NT2/D1 (cell line): ENCODE data around the gene IFI27L1.

Experiments used
- DNase-seq: peaks from one replicate; pipeline ENCODE4 v3.0.0-alpha.2; 2011; ENCODE audit warnings: low read depth, low spot score
- H3K27me3 ChIP-seq: 2 replicates; pipeline ENCODE4 v1.6.0; 2011; ENCODE audit warnings: mild to moderate bottlenecking; ENCODE audit not compliant: insufficient read length, insufficient read depth
- H3K36me3 ChIP-seq: 2 replicates; pipeline ENCODE4 v1.6.1; 2011; ENCODE audit warnings: mild to moderate bottlenecking, low read length, mixed read lengths; ENCODE audit not compliant: insufficient read depth, insufficient read length
- H3K4me1 ChIP-seq: 2 replicates; pipeline ENCODE4 v1.5.1; 2011; ENCODE audit not compliant: insufficient read depth, insufficient read length
- H3K4me3 ChIP-seq: 2 replicates; pipeline ENCODE4 v1.5.1; 2011; ENCODE audit warnings: low read depth; ENCODE audit not compliant: insufficient read length
- H3K9ac ChIP-seq: 2 replicates; pipeline ENCODE4 v1.6.0; 2011; ENCODE audit warnings: low read depth; ENCODE audit not compliant: insufficient read length
- H3K9me3 ChIP-seq: 2 replicates; pipeline ENCODE4 v1.5.1; 2011; ENCODE audit warnings: mild to moderate bottlenecking, low read length; ENCODE audit not compliant: insufficient read depth
- SUZ12 ChIP-seq: IDR thresholded peaks from 2 replicates; pipeline ENCODE4 v1.6.1; 2011; ENCODE audit not compliant: insufficient read length, insufficient read depth; ENCODE audit errors: extremely low read depth
- YY1 ChIP-seq: IDR thresholded peaks from 2 replicates; pipeline ENCODE4 v1.6.1; 2011; ENCODE audit not compliant: insufficient read length, insufficient read depth
- ZNF274 ChIP-seq: IDR thresholded peaks from 2 replicates; pipeline ENCODE4 v1.6.1; 2011; ENCODE audit warnings: mild to moderate bottlenecking, low read depth, low read length

IFI27L1 gene

DNA sequence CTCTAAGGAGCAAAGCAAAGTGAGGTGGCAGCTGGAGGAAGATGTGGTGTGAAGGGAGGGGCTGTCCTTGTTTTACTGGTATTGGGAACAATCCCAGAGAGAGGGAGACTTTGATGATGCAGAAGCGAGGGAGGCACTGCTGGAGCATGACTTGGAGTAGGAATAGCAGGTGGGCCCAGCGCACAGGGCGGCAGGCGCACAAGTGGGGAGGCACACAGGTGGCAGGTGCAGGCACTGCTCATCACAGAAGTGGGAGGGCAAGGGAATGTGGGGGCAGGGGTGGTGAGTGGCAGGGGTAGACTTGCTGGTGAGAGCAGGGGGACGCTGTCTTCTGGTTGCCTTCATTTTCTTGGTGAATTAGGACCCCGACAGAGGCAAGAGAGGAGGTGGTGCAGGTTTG lies 17.9 kb downstream of the IFI27L1 start:
- Histone ChIP-seq H3K4me1 (no peaks in the 10 kb centered on the region), H3K9me3 (no peaks in the 10 kb centered on the region), H3K36me3 (peaks cover 46% of the 10 kb centered on the region), H3K4me3 (no peak overlapping the region), H3K27me3 (no peaks in the 10 kb centered on the region), H3K9ac (no peak overlapping the region)
- TF ChIP-seq ZNF274 (no peak), YY1 (no peak), SUZ12 (no peak)
- no peak for DNase-seq

- no peak overlapping the region for H3K9ac ChIP-seq
- H3K36me3 ChIP-seq, result peaks cover 46% of the 10 kb centered on the region
- no peak for DNase-seq
- H3K4me3 ChIP-seq, result no peak overlapping the region
- H3K4me1 ChIP-seq, result no peaks in the 10 kb centered on the region
- no peaks in the 10 kb centered on the region for H3K9me3 ChIP-seq
- H3K27me3 ChIP-seq, result no peaks in the 10 kb centered on the region
- no peak for TF ChIP-seq YY1
- TF ChIP-seq SUZ12, result no peak
- no peak for TF ChIP-seq ZNF274
Observed at GRCh38 chr14:94100847-94101246, 19.7 kb downstream of the IFI27L1 start.

GRCh38 chr14:94101748-94102147 lies 20.6 kb downstream of the IFI27L1 start:
- Histone ChIP-seq H3K4me1 (no peaks in the 10 kb centered on the region), H3K4me3 (no peak overlapping the region), H3K9ac (no peak overlapping the region), H3K27me3 (no peaks in the 10 kb centered on the region), H3K9me3 (no peaks in the 10 kb centered on the region), H3K36me3 (peaks cover 44% of the 10 kb centered on the region)
- no peak for TF ChIP-seq YY1
- TF ChIP-seq ZNF274, result no peak
- TF ChIP-seq SUZ12, result no peak
- no peak for DNase-seq

GRCh38 chr14:94102768-94103482 lies 21.8 kb downstream of the IFI27L1 start:
- H3K9me3 ChIP-seq, result no peaks in the 10 kb centered on the region
- no peak overlapping the region for H3K9ac ChIP-seq
- peaks cover 35% of the 10 kb centered on the region for H3K36me3 ChIP-seq
- no peaks in the 10 kb centered on the region for H3K4me1 ChIP-seq
- no peak for DNase-seq
- TF ChIP-seq YY1 (no peak), ZNF274 (no peak), SUZ12 (no peak)
- H3K27me3 ChIP-seq, result no peaks in the 10 kb centered on the region
- no peak overlapping the region for H3K4me3 ChIP-seq

GRCh38 chr14:94103554-94104150 lies 22.5 kb downstream of the IFI27L1 start:
- Histone ChIP-seq H3K27me3 (no peaks in the 10 kb centered on the region), H3K4me1 (no peaks in the 10 kb centered on the region), H3K9ac (no peak overlapping the region), H3K36me3 (peaks cover 28% of the 10 kb centered on the region), H3K9me3 (no peaks in the 10 kb centered on the region), H3K4me3 (no peak overlapping the region)
- no peak for DNase-seq
- TF ChIP-seq SUZ12 (no peak), YY1 (no peak), ZNF274 (no peak)

DNA sequence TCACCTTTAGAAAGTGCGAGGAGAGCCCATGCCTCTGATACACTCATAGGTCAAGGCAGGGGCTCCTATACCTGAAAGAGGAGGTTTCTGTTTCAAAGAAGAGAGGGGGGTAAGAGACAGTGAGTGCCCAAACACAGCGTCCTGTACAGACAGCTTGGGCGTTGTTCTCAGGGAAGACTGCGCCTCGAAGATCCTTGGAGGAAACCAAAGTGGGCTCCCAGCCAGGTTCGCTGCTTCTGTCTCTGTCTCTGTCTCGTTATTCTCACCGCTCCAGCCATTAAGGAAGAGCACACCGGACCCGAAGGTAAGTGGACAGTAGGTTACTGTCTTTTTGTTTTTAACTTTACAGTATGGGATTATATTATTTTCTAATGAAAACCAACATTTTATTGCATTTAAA lies 23.6 kb downstream of the IFI27L1 start:
- peaks cover 23% of the 10 kb centered on the region for H3K36me3 ChIP-seq
- no peaks in the 10 kb centered on the region for H3K9me3 ChIP-seq
- no peak overlapping the region for H3K9ac ChIP-seq
- no peaks in the 10 kb centered on the region for H3K27me3 ChIP-seq
- no peak for TF ChIP-seq SUZ12
- DNase-seq, result no peak
- peaks cover under 1% of the 10 kb centered on the region for H3K4me1 ChIP-seq
- H3K4me3 ChIP-seq, result no peak overlapping the region

DNA sequence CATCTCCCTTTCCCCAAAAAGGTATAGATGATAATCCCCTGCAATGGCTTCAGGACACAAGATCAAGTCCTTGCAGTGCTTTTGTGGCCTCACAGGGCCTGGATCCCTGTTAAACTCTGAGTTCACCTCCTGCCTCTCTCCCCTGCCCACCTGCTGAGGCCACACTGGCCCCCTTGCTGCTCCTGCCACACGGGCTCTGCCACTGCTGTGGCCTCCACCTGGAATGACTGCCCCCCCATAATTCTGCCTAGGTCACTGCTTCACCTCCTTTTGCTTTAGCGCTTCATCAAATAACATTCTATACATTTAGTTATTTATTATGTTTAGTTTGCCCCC lies 28.8 kb downstream of the IFI27L1 start:
- no peaks in the 10 kb centered on the region for H3K9me3 ChIP-seq
- no peaks in the 10 kb centered on the region for H3K36me3 ChIP-seq
- no peaks in the 10 kb centered on the region for H3K27me3 ChIP-seq
- H3K4me3 ChIP-seq, result no peak overlapping the region
- H3K4me1 ChIP-seq, result peaks cover 5% of the 10 kb centered on the region
- no peak overlapping the region for H3K9ac ChIP-seq
- TF ChIP-seq SUZ12 (no peak), YY1 (no peak), ZNF274 (no peak)
- DNase-seq, result no peak
